Measurements from ENCODE around the gene CYB5R3.

Gene CYB5R3

DNA sequence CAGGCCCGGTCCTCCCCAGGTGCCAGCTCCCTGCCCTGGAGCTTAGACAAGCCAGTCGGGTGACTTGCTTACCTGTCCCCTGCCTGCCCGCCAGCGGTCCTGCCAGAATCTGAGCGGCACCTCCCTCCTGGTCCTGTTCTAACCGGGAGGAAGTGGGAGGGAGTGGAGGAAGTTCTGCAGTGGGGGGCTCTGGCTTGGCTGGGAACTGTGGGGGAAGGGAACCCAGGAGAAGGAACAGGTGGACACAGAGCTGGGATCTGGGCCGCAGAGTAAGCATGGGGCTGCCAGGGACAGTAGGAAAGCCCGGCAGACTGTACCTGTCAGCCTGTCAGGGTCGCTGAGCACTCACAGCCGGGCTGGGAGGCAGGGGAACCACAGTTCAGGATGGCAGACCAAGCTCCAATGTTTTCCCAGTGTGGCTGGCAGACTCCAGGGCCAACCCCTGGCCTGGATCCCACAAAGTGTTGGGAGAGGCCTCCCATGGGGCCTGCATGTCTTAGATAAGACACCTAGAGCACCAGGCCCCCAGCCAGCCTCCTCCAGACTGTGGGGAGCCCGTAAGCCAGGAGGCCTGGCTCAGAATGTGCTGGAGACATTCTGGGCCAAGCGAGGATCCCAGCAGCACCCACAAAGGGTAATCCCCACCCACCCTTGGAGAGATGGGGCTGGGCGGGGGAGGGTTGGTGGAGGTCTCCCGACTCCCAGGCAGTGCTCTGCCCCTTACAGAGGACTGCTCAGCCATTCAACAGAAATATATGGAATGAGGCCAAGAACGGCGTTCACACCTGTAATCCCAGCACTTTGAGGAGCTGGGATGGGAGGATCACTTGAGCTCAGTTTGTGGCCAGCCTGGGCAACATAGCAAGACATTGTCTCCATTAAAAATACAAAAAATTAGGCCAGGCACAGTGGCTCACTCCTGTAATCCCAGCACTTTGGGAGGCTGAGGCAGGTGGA, 2.3 kb downstream of the CYB5R3 start:
- TF ChIP-seq, protein P1, sequence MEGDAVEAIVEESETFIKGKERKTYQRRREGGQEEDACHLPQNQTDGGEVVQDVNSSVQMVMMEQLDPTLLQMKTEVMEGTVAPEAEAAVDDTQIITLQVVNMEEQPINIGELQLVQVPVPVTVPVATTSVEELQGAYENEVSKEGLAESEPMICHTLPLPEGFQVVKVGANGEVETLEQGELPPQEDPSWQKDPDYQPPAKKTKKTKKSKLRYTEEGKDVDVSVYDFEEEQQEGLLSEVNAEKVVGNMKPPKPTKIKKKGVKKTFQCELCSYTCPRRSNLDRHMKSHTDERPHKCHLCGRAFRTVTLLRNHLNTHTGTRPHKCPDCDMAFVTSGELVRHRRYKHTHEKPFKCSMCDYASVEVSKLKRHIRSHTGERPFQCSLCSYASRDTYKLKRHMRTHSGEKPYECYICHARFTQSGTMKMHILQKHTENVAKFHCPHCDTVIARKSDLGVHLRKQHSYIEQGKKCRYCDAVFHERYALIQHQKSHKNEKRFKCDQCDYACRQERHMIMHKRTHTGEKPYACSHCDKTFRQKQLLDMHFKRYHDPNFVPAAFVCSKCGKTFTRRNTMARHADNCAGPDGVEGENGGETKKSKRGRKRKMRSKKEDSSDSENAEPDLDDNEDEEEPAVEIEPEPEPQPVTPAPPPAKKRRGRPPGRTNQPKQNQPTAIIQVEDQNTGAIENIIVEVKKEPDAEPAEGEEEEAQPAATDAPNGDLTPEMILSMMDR (IDR thresholded peaks at IDR 0.05), result no peak
- no peak for TF ChIP-seq ZFX (IDR thresholded peaks at IDR 0.05; ENCODE audit: borderline replicate concordance)
- no peak overlapping the region for H3K27ac ChIP-seq

DNA sequence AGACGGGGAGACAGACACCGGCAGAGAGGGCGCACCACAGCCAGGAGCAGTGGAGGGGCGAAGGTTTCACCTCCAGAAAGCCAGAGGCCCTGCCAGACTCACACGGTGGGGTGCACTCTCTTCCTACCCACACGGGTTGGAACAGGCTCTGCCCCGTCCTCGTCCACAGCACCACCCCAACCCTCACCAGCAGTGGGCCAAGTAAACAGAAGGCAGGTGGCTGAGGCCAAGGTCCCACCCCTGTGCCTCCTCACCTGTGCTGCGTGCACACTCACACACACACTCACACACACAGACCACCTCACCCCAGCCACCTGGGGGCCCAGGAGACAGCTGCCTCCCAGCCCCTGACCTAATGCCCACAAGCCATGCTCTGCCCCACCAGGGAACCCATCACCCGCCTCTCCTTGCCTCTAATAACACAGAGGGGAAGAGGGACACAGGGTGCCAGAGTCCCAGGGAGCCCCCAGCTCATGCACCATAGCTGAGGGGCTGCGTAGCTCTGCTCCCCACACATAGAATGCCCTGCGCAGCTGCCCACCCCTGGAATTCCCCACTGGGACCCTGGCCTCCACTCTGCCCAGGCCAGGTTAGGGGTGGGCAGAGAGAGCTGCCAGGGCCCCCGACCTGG, 3.1 kb downstream of the CYB5R3 start:
- no peak for TF ChIP-seq ZFX (IDR thresholded peaks at IDR 0.05; ENCODE audit: borderline replicate concordance)
- TF ChIP-seq, protein P1 (IDR thresholded peaks at IDR 0.05), result no peak
- no peak overlapping the region for H3K27ac ChIP-seq

- no peak for TF ChIP-seq ZFX (IDR thresholded peaks at IDR 0.05; ENCODE audit: borderline replicate concordance)
- TF ChIP-seq, protein P1 (IDR thresholded peaks at IDR 0.05), result no peak
- no peak overlapping the region for H3K27ac ChIP-seq
Measured at GRCh38 chr22:42645341-42645937, 3.8 kb downstream of the CYB5R3 start.

DNA sequence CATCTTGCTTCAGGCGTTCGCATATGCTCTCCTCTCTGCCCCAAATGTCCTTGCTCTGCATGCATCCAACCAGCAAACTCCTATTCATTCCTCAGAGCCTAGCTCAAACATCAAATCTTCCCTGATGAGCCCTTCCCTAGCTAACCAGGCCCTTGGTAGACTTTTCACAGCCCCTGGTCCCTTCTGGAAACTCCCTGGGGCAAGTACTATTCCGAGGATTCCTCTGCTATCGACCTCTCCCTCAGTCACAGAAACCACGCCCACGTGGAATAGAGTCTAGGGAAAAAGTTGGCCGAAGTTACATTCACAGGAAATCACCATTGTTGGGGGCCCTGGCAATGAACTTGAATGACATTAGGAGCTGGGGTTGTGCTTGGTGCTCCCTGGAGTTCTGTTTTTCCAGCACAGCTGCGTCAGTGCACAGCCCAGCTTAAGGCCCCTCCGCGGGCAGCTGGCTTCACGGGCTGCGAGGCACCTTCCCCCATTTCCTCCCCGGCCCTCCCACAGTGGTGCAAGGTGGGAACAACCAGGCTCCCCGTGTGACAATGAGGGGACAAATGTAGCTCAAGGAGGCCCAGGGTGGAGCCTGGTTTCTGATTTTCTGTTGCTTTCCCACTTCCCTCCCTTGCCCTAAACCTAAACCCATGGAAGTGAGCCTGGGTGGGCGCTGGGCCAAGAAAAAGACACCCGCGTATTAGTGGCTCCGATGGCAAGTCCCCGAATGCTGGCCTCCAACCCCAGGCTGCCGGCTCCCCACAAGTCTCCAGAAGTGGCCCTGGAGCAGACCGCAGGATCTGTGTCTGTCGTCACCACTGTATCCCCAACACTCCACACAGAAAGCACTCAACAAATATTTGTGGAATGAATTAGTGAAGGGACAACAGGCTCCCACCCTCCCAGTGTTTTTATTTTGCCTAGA, 4.5 kb downstream of the CYB5R3 start:
- no peak overlapping the region for H3K27ac ChIP-seq
- no peak for TF ChIP-seq ZFX (IDR thresholded peaks at IDR 0.05; ENCODE audit: borderline replicate concordance)

DNA sequence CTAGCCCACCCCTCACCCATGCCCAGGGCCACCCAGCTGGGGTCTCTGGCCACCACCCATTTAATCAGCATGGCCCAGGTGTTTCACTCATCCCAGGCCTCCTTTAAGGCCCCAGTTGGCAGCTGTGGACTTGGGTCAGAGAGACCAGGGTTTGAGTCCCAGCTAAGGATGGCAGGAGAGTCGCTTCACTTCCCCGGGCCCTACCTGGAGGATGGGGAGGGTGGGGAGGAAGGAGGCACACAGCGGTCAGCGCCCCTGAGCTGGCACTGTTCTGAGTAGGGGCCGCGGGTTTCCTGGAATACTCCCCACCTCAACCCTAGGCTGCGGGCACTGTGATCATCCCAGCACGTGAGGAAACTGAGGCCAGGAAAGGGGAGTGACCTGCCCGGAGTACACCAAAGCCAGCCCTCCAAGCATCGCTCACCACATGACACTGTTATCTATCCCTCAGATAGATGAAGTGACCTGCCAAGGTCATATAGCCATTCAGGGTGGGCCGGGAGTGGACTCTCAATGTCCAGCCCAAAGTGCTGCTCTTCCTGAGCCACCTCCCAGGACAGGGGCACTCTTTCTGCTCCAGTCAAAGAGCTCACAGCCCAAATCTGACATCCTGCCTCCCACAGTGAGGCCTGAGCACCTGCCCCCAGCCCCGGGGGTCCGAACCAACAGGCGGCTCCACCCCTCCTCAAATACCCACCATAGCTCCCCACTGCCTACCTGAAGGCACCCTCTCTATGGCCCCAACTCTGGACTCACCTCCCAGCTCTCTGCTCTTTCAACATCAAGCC, 5.4 kb downstream of the CYB5R3 start:
- TF ChIP-seq, protein P1 (IDR thresholded peaks at IDR 0.05), result no peak
- no peak for TF ChIP-seq ZFX (IDR thresholded peaks at IDR 0.05; ENCODE audit: borderline replicate concordance)

GRCh38 chr22:42642806-42643633, 6.2 kb downstream of the CYB5R3 start:
- TF ChIP-seq, protein P1 (IDR thresholded peaks at IDR 0.05), result no peak
- no peak for TF ChIP-seq ZFX (IDR thresholded peaks at IDR 0.05; ENCODE audit: borderline replicate concordance)
- no peak overlapping the region for H3K27ac ChIP-seq

More for the DNA sequence above, 5.4 kb downstream of the CYB5R3 start:
- H3K27ac ChIP-seq, result no peak overlapping the region

Data from 22Rv1 (cell line).